Mesenchymal stem cell (in vitro differentiated cells and primary cell): ENCODE measurements around the gene GGT6.
"Not testable (repeated sequence)": the region's sequence is repeated elsewhere in the genome, so short reads cannot be mapped to it uniquely, and the experiment has no call there.

Experiments
- DNase-seq: peaks from one replicate; pipeline ENCODE4 v3.0.0-alpha.2; 2013
- H2AFZ ChIP-seq: one replicate; pipeline ENCODE4 v1.6.1; 2013; ENCODE audit warnings: low read depth, mild to moderate bottlenecking, control low read depth, inconsistent platforms, low read length, moderate library complexity
- H2AK5ac ChIP-seq: 2 replicates; pipeline ENCODE4 v1.6.1; 2013; ENCODE audit warnings: low read length, moderate library complexity, mild to moderate bottlenecking, inconsistent platforms; ENCODE audit not compliant: severe bottlenecking
- H2BK120ac ChIP-seq: one replicate; pipeline ENCODE4 v1.6.1; 2013; ENCODE audit warnings: low read depth, mild to moderate bottlenecking, inconsistent platforms, low read length, moderate library complexity
- H2BK12ac ChIP-seq, 2 experiments: one replicate each; pipeline ENCODE4 v1.6.1; 2013; ENCODE audit warnings: inconsistent platforms in 2 of 2, low read length in 2 of 2, mild to moderate bottlenecking in 2 of 2, moderate library complexity in 2 of 2, control low read depth in 1 of 2
- H2BK15ac ChIP-seq: one replicate; pipeline ENCODE4 v1.6.1; 2013; ENCODE audit warnings: mild to moderate bottlenecking, low read depth, inconsistent platforms; ENCODE audit not compliant: poor library complexity, severe bottlenecking
- H2BK5ac ChIP-seq: 2 replicates; pipeline ENCODE4 v1.6.1; 2013; ENCODE audit warnings: low read depth, mild to moderate bottlenecking, low read length, control low read depth, inconsistent platforms; ENCODE audit not compliant: poor library complexity, severe bottlenecking
- H3K14ac ChIP-seq, 2 experiments: one replicate each; pipeline ENCODE4 v1.6.1; 2013; ENCODE audit warnings: inconsistent platforms in 2 of 2, low read length in 2 of 2, control low read depth in 1 of 2, mild to moderate bottlenecking in 1 of 2, moderate library complexity in 1 of 2
- H3K18ac ChIP-seq, 2 experiments: one replicate each; pipeline ENCODE4 v1.6.1; 2013; ENCODE audit warnings: inconsistent platforms in 2 of 2, low read length in 2 of 2, control low read depth in 1 of 2, low read depth in 1 of 2, mild to moderate bottlenecking in 1 of 2
- H3K23ac ChIP-seq, 2 experiments: one replicate each; pipeline ENCODE4 v1.6.1; 2013; ENCODE audit warnings: inconsistent platforms in 2 of 2, low read length in 2 of 2, mild to moderate bottlenecking in 2 of 2, moderate library complexity in 2 of 2, control low read depth in 1 of 2
- H3K27ac ChIP-seq: 2 replicates; pipeline ENCODE4 v1.5.1; 2013; ENCODE audit warnings: mild to moderate bottlenecking, moderate library complexity, low read length, control low read depth, inconsistent platforms; ENCODE audit not compliant: poor library complexity, severe bottlenecking
- H3K27me3 ChIP-seq, 2 experiments: 2 replicates each; pipeline versions ENCODE4 v1.6.1 to v1.7.0; 2013; ENCODE audit warnings: low read length in 2 of 2, mild to moderate bottlenecking in 2 of 2, moderate library complexity in 2 of 2, control low read depth in 1 of 2, inconsistent platforms in 1 of 2; ENCODE audit not compliant: control insufficient read depth in 1 of 2, insufficient read depth in 1 of 2
- H3K36me3 ChIP-seq, 2 experiments: 2 replicates each; pipeline versions ENCODE4 v1.6.1 to v1.7.0; 2013; ENCODE audit warnings: low read length in 2 of 2, control low read depth in 1 of 2, inconsistent platforms in 1 of 2, low read depth in 1 of 2, mild to moderate bottlenecking in 1 of 2; ENCODE audit not compliant: insufficient read depth in 2 of 2, control insufficient read depth in 1 of 2
- H3K4ac ChIP-seq, 2 experiments: one replicate each; pipeline ENCODE4 v1.6.1; 2013; ENCODE audit warnings: inconsistent platforms in 2 of 2, low read length in 2 of 2, mild to moderate bottlenecking in 2 of 2, moderate library complexity in 2 of 2, control low read depth in 1 of 2, low read depth in 1 of 2
- H3K4me1 ChIP-seq: 2 replicates; pipeline ENCODE4 v1.6.1; 2013; ENCODE audit warnings: low read depth, low read length, control low read depth; ENCODE audit not compliant: control insufficient read depth, insufficient read depth
- H3K4me2 ChIP-seq: 2 replicates; pipeline ENCODE4 v1.6.1; 2013; ENCODE audit warnings: low read length, mild to moderate bottlenecking, inconsistent platforms; ENCODE audit not compliant: poor library complexity, severe bottlenecking
- H3K4me3 ChIP-seq, 2 experiments: 2 replicates each; pipeline versions ENCODE4 v1.5.1 to v1.7.0; 2013; ENCODE audit warnings: low read length in 2 of 2, mild to moderate bottlenecking in 2 of 2, control low read depth in 1 of 2, low read depth in 1 of 2; ENCODE audit not compliant: insufficient read depth in 1 of 2
- H3K79me1 ChIP-seq: replicated peaks from 2 replicates; pipeline ENCODE4 v1.6.1; 2013; ENCODE audit warnings: mild to moderate bottlenecking, control low read depth, low read length, inconsistent platforms; ENCODE audit not compliant: poor library complexity, severe bottlenecking
- H3K9ac ChIP-seq: 2 replicates; pipeline ENCODE4 v1.7.0; 2013; ENCODE audit warnings: mild to moderate bottlenecking, low read length, moderate library complexity
- H3K9me3 ChIP-seq: 2 replicates; pipeline ENCODE4 v1.7.0; 2013; ENCODE audit warnings: mild to moderate bottlenecking, low read length; ENCODE audit not compliant: control insufficient read depth
- H4K8ac ChIP-seq: one replicate; pipeline ENCODE4 v1.6.1; 2013; ENCODE audit warnings: inconsistent platforms, mild to moderate bottlenecking, low read length, moderate library complexity
- H4K91ac ChIP-seq: one replicate; pipeline ENCODE4 v1.6.1; 2013; ENCODE audit warnings: mild to moderate bottlenecking, low read length, inconsistent platforms
- WGBS: methylation state at CpG from one replicate; pipeline ENCODE4 v1.1.7; 2013; ENCODE audit warnings: mixed read lengths; 5-methylcytosine and 5-hydroxymethylcytosine counted together

The GGT6 gene

GRCh38 chr17:4579678-4580077 is 19.3 kb upstream of the GGT6 start:
- Histone ChIP-seq H3K9ac (no peak overlapping the region), H3K27me3 (peaks cover 61 to 71% of the 10 kb centered on the region in 2 experiments), H3K4me3 (no peak overlapping the region), H3K4ac (no peak overlapping the region), H3K23ac (no peak overlapping the region), H2BK120ac (no peak overlapping the region), H2BK12ac (no peak overlapping the region), H2AFZ (no peak overlapping the region), H3K36me3 (no peaks in the 10 kb centered on the region), H4K8ac (no peak overlapping the region), H3K27ac (no peak overlapping the region), H2BK15ac (no peak overlapping the region), H3K4me2 (no peak overlapping the region), H3K9me3 (no peaks in the 10 kb centered on the region), H2BK5ac (no peak overlapping the region), H3K4me1 (peaks cover 24% of the 10 kb centered on the region), H4K91ac (no peak overlapping the region), H3K79me1 (no peaks in the 10 kb centered on the region), H3K14ac (no peak overlapping the region), H3K18ac (no peak overlapping the region), H2AK5ac (no peak overlapping the region)
- WGBS: 91% methylated on average over 11 of the region's 11 CpGs
- no peak for DNase-seq

GRCh38 chr17:4578349-4578748 is 18.0 kb upstream of the GGT6 start:
- not testable (repeated sequence) for DNase-seq, H3K4ac ChIP-seq, H4K8ac ChIP-seq, H2AK5ac ChIP-seq, H2BK5ac ChIP-seq, H3K23ac ChIP-seq, H2BK15ac ChIP-seq, H3K4me3 ChIP-seq, H3K14ac ChIP-seq, H3K27ac ChIP-seq, H2BK120ac ChIP-seq, H3K79me1 ChIP-seq, H3K9ac ChIP-seq, H2AFZ ChIP-seq, H3K36me3 ChIP-seq, H3K9me3 ChIP-seq, H4K91ac ChIP-seq, H3K18ac ChIP-seq, H2BK12ac ChIP-seq, H3K4me2 ChIP-seq
- WGBS: 95% methylated on average over 12 of the region's 24 CpGs
- H3K27me3 ChIP-seq: peaks cover 62 to 67% of the 10 kb centered on the region in 2 experiments
- H3K4me1 ChIP-seq: peaks cover 13% of the 10 kb centered on the region

- no peak overlapping the region for H2BK15ac ChIP-seq
- H3K23ac ChIP-seq: no peak overlapping the region
- H2BK5ac ChIP-seq: no peak overlapping the region
- H4K8ac ChIP-seq: peak overlapping the region; percentile 81
- H3K9ac ChIP-seq: no peak overlapping the region
- no peak overlapping the region for H3K4me2 ChIP-seq
- no peak overlapping the region for H2AFZ ChIP-seq
- no peak overlapping the region for H3K4me3 ChIP-seq
- 50% methylated on average over 2 of the region's 8 CpGs for WGBS
- no peak overlapping the region for H2AK5ac ChIP-seq
- H3K79me1 ChIP-seq: no peaks in the 10 kb centered on the region
- no peak overlapping the region for H4K91ac ChIP-seq
- H2BK120ac ChIP-seq: peak overlapping the region; percentile 68
- H3K14ac ChIP-seq: peak overlapping the region in 1 of 2 experiments; percentile 32
- no peak overlapping the region for H3K4ac ChIP-seq
- no peak for DNase-seq
- peak overlapping the region; percentile 15 to 24 for H3K18ac ChIP-seq
- peaks cover 13% of the 10 kb centered on the region for H3K4me1 ChIP-seq
- H3K36me3 ChIP-seq: no peaks in the 10 kb centered on the region
- no peak overlapping the region for H3K27ac ChIP-seq
- peak overlapping the region in 1 of 2 experiments; percentile 15 for H2BK12ac ChIP-seq
- H3K9me3 ChIP-seq: no peaks in the 10 kb centered on the region
- peaks cover 53 to 63% of the 10 kb centered on the region in 2 experiments for H3K27me3 ChIP-seq
Observed at GRCh38 chr17:4577386-4577993, 17.1 kb upstream of the GGT6 start.

- peak overlapping the region in 1 of 2 experiments; percentile 32 for H3K14ac ChIP-seq
Observed at GRCh38 chr17:4576729-4577322, 16.4 kb upstream of the GGT6 start.

More at GRCh38 chr17:4576729-4577322, 16.4 kb upstream of the GGT6 start:
- Histone ChIP-seq H4K8ac (peak overlapping the region; percentile 81), H3K23ac (no peak overlapping the region), H3K18ac (peak overlapping the region; percentile 15 to 24), H4K91ac (peak overlapping the region; percentile 36), H3K36me3 (no peaks in the 10 kb centered on the region), H3K4me2 (no peak overlapping the region), H3K4ac (no peak overlapping the region), H3K27me3 (peaks cover 50 to 58% of the 10 kb centered on the region in 2 experiments), H2BK5ac (no peak overlapping the region), H3K4me3 (no peak overlapping the region), H2AK5ac (no peak overlapping the region), H3K79me1 (no peaks in the 10 kb centered on the region), H2BK15ac (no peak overlapping the region), H2BK12ac (peak overlapping the region in 1 of 2 experiments; percentile 15), H2BK120ac (peak overlapping the region; percentile 68), H3K27ac (no peak overlapping the region), H2AFZ (no peak overlapping the region), H3K4me1 (peaks cover 10% of the 10 kb centered on the region), H3K9ac (no peak overlapping the region), H3K9me3 (no peaks in the 10 kb centered on the region)
- peak; percentile 36 for DNase-seq
- WGBS: 25% methylated on average over 18 of the region's 18 CpGs
